ENCODE results near the gene ZNF341.
A peak's percentile ranks its signal among the peaks of the same experiment; 100 is the strongest.

ZNF341 gene

DNA sequence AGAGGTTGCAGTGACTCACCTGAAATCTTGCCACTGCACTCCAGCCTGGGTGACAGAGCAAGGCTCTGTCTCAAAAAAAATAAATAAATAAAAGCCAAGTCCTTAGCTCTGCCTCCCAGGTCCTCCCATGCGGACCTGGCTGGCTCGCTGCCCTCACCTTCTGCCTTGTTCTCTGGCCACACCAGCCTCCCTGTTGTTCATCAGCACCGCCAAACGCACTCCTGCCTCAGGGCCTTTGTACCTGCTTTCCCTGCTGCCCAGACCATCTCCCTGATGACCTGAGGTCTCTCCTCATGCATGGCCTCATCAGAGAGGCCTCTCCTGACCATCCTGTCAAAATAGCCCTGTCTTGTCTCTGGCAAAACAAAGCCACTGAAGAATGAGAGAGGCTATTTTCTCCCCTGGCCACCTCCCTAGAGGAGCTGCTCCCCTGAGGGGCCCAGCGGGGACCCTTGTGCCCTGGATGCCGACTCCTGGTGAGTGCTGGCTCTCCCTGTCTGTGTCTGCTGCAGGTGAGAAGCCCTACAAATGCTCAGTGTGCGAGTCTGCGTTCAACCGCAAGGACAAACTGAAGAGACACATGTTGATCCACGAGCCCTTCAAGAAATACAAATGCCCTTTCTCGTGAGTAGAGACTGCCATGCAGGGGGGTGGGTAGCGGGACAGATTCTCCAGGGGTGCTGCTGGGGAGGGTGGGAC lies 56.7 kb downstream of the ZNF341 start:
- in situ Hi-C loops (cut with HindIII; ENCODE audit: low pct_ligation_motif_present, low sequenced_read_pairs), result no loop called here
- no peaks in the 10 kb centered on the region for H3K36me3 ChIP-seq (replicated peaks)
- TF ChIP-seq, protein P1, sequence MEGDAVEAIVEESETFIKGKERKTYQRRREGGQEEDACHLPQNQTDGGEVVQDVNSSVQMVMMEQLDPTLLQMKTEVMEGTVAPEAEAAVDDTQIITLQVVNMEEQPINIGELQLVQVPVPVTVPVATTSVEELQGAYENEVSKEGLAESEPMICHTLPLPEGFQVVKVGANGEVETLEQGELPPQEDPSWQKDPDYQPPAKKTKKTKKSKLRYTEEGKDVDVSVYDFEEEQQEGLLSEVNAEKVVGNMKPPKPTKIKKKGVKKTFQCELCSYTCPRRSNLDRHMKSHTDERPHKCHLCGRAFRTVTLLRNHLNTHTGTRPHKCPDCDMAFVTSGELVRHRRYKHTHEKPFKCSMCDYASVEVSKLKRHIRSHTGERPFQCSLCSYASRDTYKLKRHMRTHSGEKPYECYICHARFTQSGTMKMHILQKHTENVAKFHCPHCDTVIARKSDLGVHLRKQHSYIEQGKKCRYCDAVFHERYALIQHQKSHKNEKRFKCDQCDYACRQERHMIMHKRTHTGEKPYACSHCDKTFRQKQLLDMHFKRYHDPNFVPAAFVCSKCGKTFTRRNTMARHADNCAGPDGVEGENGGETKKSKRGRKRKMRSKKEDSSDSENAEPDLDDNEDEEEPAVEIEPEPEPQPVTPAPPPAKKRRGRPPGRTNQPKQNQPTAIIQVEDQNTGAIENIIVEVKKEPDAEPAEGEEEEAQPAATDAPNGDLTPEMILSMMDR (IDR thresholded peaks at IDR 0.05; ENCODE audit: low read depth, low read length, missing control alignments), result no peak
- H3K4me3 ChIP-seq (ENCODE audit: low read depth, low read length), result no peak overlapping the region
- H3K27ac ChIP-seq, result no peak overlapping the region
- H3K27me3 ChIP-seq (replicated peaks), result no peaks in the 10 kb centered on the region
- DNase-seq, result no peak

DNA sequence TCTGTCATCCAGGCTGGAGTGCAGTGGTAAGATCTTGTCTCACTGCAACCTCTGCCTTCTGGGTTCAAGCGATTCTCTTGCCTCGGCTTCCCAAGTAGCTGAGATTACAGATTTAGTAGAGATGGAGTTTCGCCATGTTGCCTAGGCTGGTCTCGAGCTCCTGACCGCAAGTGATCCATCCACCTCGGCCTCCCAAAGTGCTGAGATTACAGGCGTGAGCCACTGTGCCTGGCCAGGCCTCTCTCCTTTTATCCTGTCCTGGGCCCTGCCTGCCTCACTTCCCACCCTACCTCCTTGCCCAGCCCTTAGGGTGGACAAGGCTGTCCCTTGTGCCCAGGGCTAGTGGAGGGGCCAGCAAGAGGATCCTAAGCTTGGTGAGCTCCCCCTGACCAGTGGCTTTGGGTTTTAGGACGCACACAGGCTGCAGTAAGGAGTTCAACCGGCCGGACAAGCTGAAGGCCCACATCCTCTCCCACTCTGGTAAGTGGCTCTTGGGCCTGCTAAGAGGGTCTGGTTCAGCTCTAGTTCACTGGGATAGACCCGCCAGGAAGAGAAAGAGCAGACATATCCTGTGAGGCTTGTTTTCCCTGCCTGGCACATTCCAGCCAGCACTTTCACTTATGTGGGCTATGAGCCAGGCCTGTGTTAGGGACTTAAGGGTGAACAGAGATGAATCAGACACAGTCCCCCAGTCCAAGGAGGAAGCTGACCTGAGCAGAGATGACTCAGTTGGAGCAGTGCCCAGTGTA lies 57.5 kb downstream of the ZNF341 start:
- DNase-seq, result peak; percentile 87
- in situ Hi-C loops (cut with HindIII; ENCODE audit: low pct_ligation_motif_present, low sequenced_read_pairs), result no loop called here
- no peaks in the 10 kb centered on the region for H3K27me3 ChIP-seq (replicated peaks)
- no peaks in the 10 kb centered on the region for H3K36me3 ChIP-seq (replicated peaks)
- peak overlapping the region; percentile 84 for H3K27ac ChIP-seq
- H3K4me3 ChIP-seq (ENCODE audit: low read depth, low read length), result no peak overlapping the region
- TF ChIP-seq, protein P1 (IDR thresholded peaks at IDR 0.05; ENCODE audit: low read depth, low read length, missing control alignments), result no peak

DNA sequence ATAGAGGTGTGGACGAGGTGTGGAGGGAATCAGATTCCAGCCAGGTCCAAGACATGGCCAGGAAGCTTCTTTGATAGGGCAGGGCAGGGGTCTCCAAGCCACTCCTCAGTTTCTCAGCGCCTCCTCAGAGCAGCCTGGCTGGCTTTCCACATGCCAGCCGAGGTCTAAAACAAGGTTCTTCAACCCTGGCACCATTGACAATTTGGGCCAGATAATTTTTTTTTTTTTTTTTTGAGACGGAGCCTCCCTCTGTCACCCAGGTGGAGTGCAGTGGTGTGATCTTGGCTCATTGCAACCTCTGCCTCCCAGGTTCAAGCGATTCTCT lies 58.0 kb downstream of the ZNF341 start:
- Histone ChIP-seq H3K4me3 (ENCODE audit: low read depth, low read length) (no peak overlapping the region), H3K27ac (peak overlapping the region; percentile 84), H3K36me3 (replicated peaks) (no peaks in the 10 kb centered on the region), H3K27me3 (replicated peaks) (no peaks in the 10 kb centered on the region)
- in situ Hi-C loops (cut with HindIII; ENCODE audit: low pct_ligation_motif_present, low sequenced_read_pairs), result no loop called here
- TF ChIP-seq, protein P1 (IDR thresholded peaks at IDR 0.05; ENCODE audit: low read depth, low read length, missing control alignments), result no peak
- DNase-seq, result no peak

DNA sequence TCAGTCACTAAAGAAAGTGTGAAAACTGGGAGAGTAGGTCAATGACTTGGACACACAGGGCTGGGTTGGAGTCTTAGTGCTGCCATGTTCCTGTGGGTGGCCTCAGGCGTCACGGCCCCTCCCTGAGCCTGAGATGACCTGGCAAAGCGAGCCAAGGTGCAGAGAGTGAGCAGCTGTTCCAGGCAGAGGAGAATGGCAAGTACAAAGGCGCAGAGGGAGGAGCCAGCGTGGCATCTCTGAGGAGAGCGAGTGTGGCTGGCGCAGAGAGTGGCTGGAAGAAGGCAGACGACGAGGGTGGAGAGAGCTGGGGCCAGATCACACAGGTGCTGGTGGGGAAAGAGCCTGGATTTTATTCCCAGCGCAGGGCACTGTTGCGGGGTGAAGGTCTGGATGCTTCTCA lies 58.8 kb downstream of the ZNF341 start:
- H3K27me3 ChIP-seq (replicated peaks), result no peaks in the 10 kb centered on the region
- H3K36me3 ChIP-seq (replicated peaks), result no peaks in the 10 kb centered on the region
- H3K27ac ChIP-seq, result no peak overlapping the region
- TF ChIP-seq, protein P1 (IDR thresholded peaks at IDR 0.05; ENCODE audit: low read depth, low read length, missing control alignments), result no peak
- DNase-seq, result no peak
- H3K4me3 ChIP-seq (ENCODE audit: low read depth, low read length), result no peak overlapping the region
- in situ Hi-C loops (cut with HindIII; ENCODE audit: low pct_ligation_motif_present, low sequenced_read_pairs), result no loop called here

DNA sequence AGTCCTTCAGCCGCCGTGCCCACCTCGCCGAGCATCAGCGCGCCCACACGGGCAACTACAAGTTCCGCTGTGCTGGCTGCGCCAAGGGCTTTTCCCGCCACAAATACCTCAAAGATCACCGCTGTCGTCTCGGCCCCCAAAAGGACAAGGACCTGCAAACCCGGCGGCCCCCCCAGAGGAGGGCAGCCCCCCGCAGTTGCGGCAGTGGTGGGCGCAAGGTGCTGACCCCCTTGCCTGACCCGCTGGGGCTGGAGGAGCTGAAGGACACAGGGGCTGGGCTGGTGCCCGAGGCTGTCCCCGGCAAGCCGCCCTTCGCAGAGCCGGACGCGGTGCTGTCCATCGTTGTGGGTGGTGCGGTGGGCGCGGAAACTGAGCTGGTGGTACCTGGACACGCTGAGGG lies 59.2 kb downstream of the ZNF341 start:
- Histone ChIP-seq H3K27me3 (replicated peaks) (no peaks in the 10 kb centered on the region), H3K27ac (no peak overlapping the region), H3K4me3 (ENCODE audit: low read depth, low read length) (no peak overlapping the region), H3K36me3 (replicated peaks) (no peaks in the 10 kb centered on the region)
- no peak for DNase-seq
- in situ Hi-C loops (cut with HindIII; ENCODE audit: low pct_ligation_motif_present, low sequenced_read_pairs), result no loop called here
- TF ChIP-seq, protein P1 (IDR thresholded peaks at IDR 0.05; ENCODE audit: low read depth, low read length, missing control alignments), result no peak

Data from brain microvascular endothelial cell (primary cell).